SW480 (cell line): Measurements from ENCODE around the gene PRIM2.
"Not testable (repeated sequence)": the region's sequence is repeated elsewhere in the genome, so short reads cannot be mapped to it uniquely, and the experiment has no call there.

Experiments
- DNase-seq: peaks from one replicate; pipeline ENCODE4 v3.0.0-alpha.2; 2016; ENCODE audit warnings: low spot score

Gene PRIM2

GRCh38 chr6:57445790-57446468 lies 128.5 kb downstream of the PRIM2 start:
- DNase-seq, result not testable (repeated sequence)

- DNase-seq, result not testable (repeated sequence)
Measured at GRCh38 chr6:57449496-57450066, 132.2 kb downstream of the PRIM2 start.

GRCh38 chr6:57459781-57460180 lies 142.4 kb downstream of the PRIM2 start:
- not testable (repeated sequence) for DNase-seq

- not testable (repeated sequence) for DNase-seq
Measured at GRCh38 chr6:57461022-57461421, 143.6 kb downstream of the PRIM2 start.

GRCh38 chr6:57463809-57464208 lies 146.4 kb downstream of the PRIM2 start:
- DNase-seq, result not testable (repeated sequence)

GRCh38 chr6:57465968-57466367 lies 148.5 kb downstream of the PRIM2 start:
- DNase-seq, result not testable (repeated sequence)

- DNase-seq, result no peak
Measured at GRCh38 chr6:57469072-57469471, 151.6 kb downstream of the PRIM2 start.

- DNase-seq, result not testable (repeated sequence)
Measured at GRCh38 chr6:57470148-57470547, 152.7 kb downstream of the PRIM2 start.

GRCh38 chr6:57471314-57471864 lies 154.0 kb downstream of the PRIM2 start:
- DNase-seq, result not testable (repeated sequence)

- DNase-seq, result not testable (repeated sequence)
Measured at GRCh38 chr6:57472861-57473362, 155.5 kb downstream of the PRIM2 start.

- DNase-seq, result not testable (repeated sequence)
Measured at GRCh38 chr6:57474862-57475475, 157.5 kb downstream of the PRIM2 start.

- DNase-seq, result not testable (repeated sequence)
Measured at GRCh38 chr6:57475656-57476055, 158.2 kb downstream of the PRIM2 start.

- DNase-seq, result not testable (repeated sequence)
Measured at GRCh38 chr6:57480194-57480593, 162.8 kb downstream of the PRIM2 start.

GRCh38 chr6:57481121-57481520 lies 163.7 kb downstream of the PRIM2 start:
- DNase-seq, result not testable (repeated sequence)

- DNase-seq, result not testable (repeated sequence)
Measured at GRCh38 chr6:57482471-57482870, 165.0 kb downstream of the PRIM2 start.

- not testable (repeated sequence) for DNase-seq
Measured at GRCh38 chr6:57486494-57487081, 169.2 kb downstream of the PRIM2 start.

GRCh38 chr6:57488551-57488950 lies 171.1 kb downstream of the PRIM2 start:
- not testable (repeated sequence) for DNase-seq

- DNase-seq, result not testable (repeated sequence)
Measured at GRCh38 chr6:57489887-57490286, 172.5 kb downstream of the PRIM2 start.

GRCh38 chr6:57491795-57492194 lies 174.4 kb downstream of the PRIM2 start:
- DNase-seq, result not testable (repeated sequence)

- DNase-seq, result not testable (repeated sequence)
Measured at GRCh38 chr6:57496251-57496650, 178.8 kb downstream of the PRIM2 start.

- DNase-seq, result not testable (repeated sequence)
Measured at GRCh38 chr6:57500368-57501021, 183.1 kb downstream of the PRIM2 start.

- DNase-seq, result not testable (repeated sequence)
Measured at GRCh38 chr6:57502387-57502786, 185.0 kb downstream of the PRIM2 start.
